Natural killer cell (primary cell): ENCODE results near the gene KRTAP4-8. TPM values are rescaled to one million over a fixed set of nuclear protein-coding genes. Genes with fewer than 3 reads are reported as not detected.
"Not testable (repeated sequence)": the region's sequence is repeated elsewhere in the genome, so short reads cannot be mapped to it uniquely, and the experiment has no call there.

Source experiments
- ATAC-seq, 3 donors: fragments of 150-1000 bp in 2 of 3; fragments of 200-7000 bp in 1 of 3; cut with Tn5 transposase; 1 replicate in 1 of 3; 2 replicates in 2 of 3; pipeline ENCODE4 v1.10.0; 2021; ENCODE audit warnings: mild to moderate bottlenecking in 2 of 3, moderate library complexity in 2 of 3
- DNase-seq, 2 donors: peaks; one replicate each; pipeline versions ENCODE4 v3.0.0 to v3.0.0-alpha.2; 2013 to 2021; ENCODE audit warnings: mixed read lengths in 1 of 2
- H3K27ac ChIP-seq: one replicate; pipeline ENCODE4 v1.5.1; 2013; ENCODE audit warnings: mild to moderate bottlenecking, low read length
- H3K27me3 ChIP-seq: one replicate; pipeline ENCODE4 v1.6.1; 2013; ENCODE audit warnings: low read length; ENCODE audit not compliant: control insufficient read depth, insufficient read depth
- H3K36me3 ChIP-seq: one replicate; pipeline ENCODE4 v1.6.1; 2013; ENCODE audit warnings: low read length; ENCODE audit not compliant: control insufficient read depth, insufficient read depth
- H3K4me1 ChIP-seq: one replicate; pipeline ENCODE4 v1.6.1; 2013; ENCODE audit warnings: low read length; ENCODE audit not compliant: control insufficient read depth, insufficient read depth
- H3K4me3 ChIP-seq: one replicate; pipeline ENCODE4 v1.5.1; 2013; ENCODE audit warnings: low read length
- H3K9me3 ChIP-seq: one replicate; pipeline ENCODE4 v1.6.1; 2013; ENCODE audit warnings: low read length; ENCODE audit not compliant: control insufficient read depth, insufficient read depth
- H3K27ac Mint-ChIP-seq, 2 donors: one replicate each; pipeline ENCODE4 v1.8.0; 2022; ENCODE audit warnings: mild to moderate bottlenecking in 2 of 2, mixed read lengths in 2 of 2, moderate library complexity in 1 of 2
- H3K27me3 Mint-ChIP-seq, 2 donors: one replicate each; pipeline ENCODE4 v1.8.0; 2022; ENCODE audit warnings: low read depth in 2 of 2, mixed read lengths in 2 of 2
- H3K36me3 Mint-ChIP-seq: one replicate; pipeline ENCODE4 v1.8.0; 2022; ENCODE audit warnings: mixed read lengths
- H3K4me1 Mint-ChIP-seq, 2 donors: one replicate each; pipeline ENCODE4 v1.8.0; 2022; ENCODE audit warnings: mixed read lengths in 2 of 2
- H3K4me3 Mint-ChIP-seq: one replicate; pipeline ENCODE4 v1.8.0; 2022; ENCODE audit warnings: mild to moderate bottlenecking, moderate library complexity, mixed read lengths
- H3K9me3 Mint-ChIP-seq, 2 donors: one replicate each; pipeline ENCODE4 v1.8.0; 2022; ENCODE audit warnings: mixed read lengths in 2 of 2
- CTCF ChIP-seq: fragments of 200-600 bp; IDR thresholded peaks from one replicate; pipeline ENCODE4 v1.8.0; 2022; ENCODE audit warnings: antibody characterized with exemption
- WGBS: methylation state at CpG from one replicate; pipeline ENCODE4 v1.1.7; 2013; ENCODE audit warnings: missing lambda C conversion rate; ENCODE audit not compliant: insufficient coverage; 5-methylcytosine and 5-hydroxymethylcytosine counted together
- intact Hi-C: fragments of 100-400 bp; cut with micrococcal nuclease; formaldehyde crosslinking; loops from one replicate; pipeline ENCODE4 v1.14.2; 2022
- total RNA-seq, 4 donors: library from RNA; stranded (reverse); fragments of 120-200 nt in 1 of 4; gene quantifications; one replicate each; pipeline versions ENCODE4 v1.2.3 to v1.2.4, GENCODE V29; 2013 to 2022

KRTAP4-8 gene
- total RNA-seq, 3 donors from 2014 or later (not counting 1 experiment from before 2014, with no cell fraction given) = not detected

GRCh38 chr17:41116297-41116696, 18.4 kb upstream of the KRTAP4-8 start:
- no peak overlapping the region for H3K4me3 ChIP-seq
- WGBS = 52% methylated on average over 5 of the region's 5 CpGs
- peaks cover 3% of the 10 kb centered on the region for H3K4me1 ChIP-seq
- DNase-seq (no peak), ATAC-seq (no peak)
- intact Hi-C loops = no loop called here
- no peaks in the 10 kb centered on the region for H3K36me3 ChIP-seq
- peaks cover 15 to 51% of the 10 kb centered on the region in 2 donors for H3K27me3 Mint-ChIP-seq
- TF ChIP-seq CTCF = no peak
- H3K36me3 Mint-ChIP-seq = no peaks in the 10 kb centered on the region
- no peak overlapping the region for H3K27ac ChIP-seq
- H3K27ac Mint-ChIP-seq = no peak overlapping the region
- H3K27me3 ChIP-seq = no peaks in the 10 kb centered on the region
- no peak overlapping the region for H3K4me3 Mint-ChIP-seq
- H3K4me1 Mint-ChIP-seq = peaks cover 9 to 11% of the 10 kb centered on the region in 2 donors
- H3K9me3 Mint-ChIP-seq = no peaks in the 10 kb centered on the region
- H3K9me3 ChIP-seq = no peaks in the 10 kb centered on the region

- Mint-ChIP-seq H3K27ac (no peak overlapping the region), H3K4me3 (no peak overlapping the region), H3K36me3 (no peaks in the 10 kb centered on the region), H3K4me1 (no peaks in the 10 kb centered on the region), H3K27me3 (peaks cover 10 to 45% of the 10 kb centered on the region in 2 donors), H3K9me3 (no peaks in the 10 kb centered on the region)
- no peaks in the 10 kb centered on the region for H3K27me3 ChIP-seq
- 40% methylated on average over 1 of the region's 2 CpGs for WGBS
- H3K4me1 ChIP-seq = no peaks in the 10 kb centered on the region
- no peaks in the 10 kb centered on the region for H3K36me3 ChIP-seq
- ATAC-seq (no peak), DNase-seq (no peak)
- H3K4me3 ChIP-seq = no peak overlapping the region
- H3K9me3 ChIP-seq = no peaks in the 10 kb centered on the region
- intact Hi-C loops = no loop called here
- H3K27ac ChIP-seq = no peak overlapping the region
- TF ChIP-seq CTCF = no peak
These were observed 13.4 kb upstream of the KRTAP4-8 start for GRCh38 chr17:41111151-41111885.

- WGBS = 40% methylated on average over 1 of the region's 1 CpG
- H3K27ac Mint-ChIP-seq, H3K27me3 ChIP-seq, H3K4me3 ChIP-seq, DNase-seq, H3K27ac ChIP-seq, H3K9me3 Mint-ChIP-seq, H3K4me1 Mint-ChIP-seq, H3K36me3 ChIP-seq, H3K4me1 ChIP-seq, H3K36me3 Mint-ChIP-seq, H3K9me3 ChIP-seq, H3K4me3 Mint-ChIP-seq, intact Hi-C loops, ATAC-seq: not testable (repeated sequence)
- H3K27me3 Mint-ChIP-seq = peaks cover 11 to 33% of the 10 kb centered on the region in 2 donors
These were observed 10.9 kb upstream of the KRTAP4-8 start for GRCh38 chr17:41108728-41109386.

- no peaks in the 10 kb centered on the region for H3K4me1 Mint-ChIP-seq
- H3K36me3 Mint-ChIP-seq = no peaks in the 10 kb centered on the region
- ATAC-seq (no peak), DNase-seq (no peak)
- no peaks in the 10 kb centered on the region for H3K4me1 ChIP-seq
- no peaks in the 10 kb centered on the region for H3K27me3 ChIP-seq
- no peaks in the 10 kb centered on the region for H3K9me3 Mint-ChIP-seq
- 82% methylated on average over 1 of the region's 1 CpG for WGBS
- peaks cover 11 to 42% of the 10 kb centered on the region in 2 donors for H3K27me3 Mint-ChIP-seq
- H3K4me3 ChIP-seq = no peak overlapping the region
- intact Hi-C loops = no loop called here
- TF ChIP-seq CTCF = no peak
- H3K36me3 ChIP-seq = no peaks in the 10 kb centered on the region
- H3K4me3 Mint-ChIP-seq = no peak overlapping the region
- H3K27ac Mint-ChIP-seq = no peak overlapping the region
- no peaks in the 10 kb centered on the region for H3K9me3 ChIP-seq
- no peak overlapping the region for H3K27ac ChIP-seq
These were observed 10.1 kb upstream of the KRTAP4-8 start for GRCh38 chr17:41107941-41108450.

- peaks cover 11 to 38% of the 10 kb centered on the region in 2 donors for H3K27me3 Mint-ChIP-seq
- intact Hi-C loops = not testable (repeated sequence)
These were observed 7.4 kb upstream of the KRTAP4-8 start, which contains the start of gene KRTAP4-9 for GRCh38 chr17:41105347-41105746. KRTAP4-9 (plus strand) TSS chr17:41105389; CDS start chr17:41105389, 0 bp downstream.

More at GRCh38 chr17:41105347-41105746, 7.4 kb upstream of the KRTAP4-8 start, which contains the start of gene KRTAP4-9:
- not testable (repeated sequence) for H3K9me3 ChIP-seq, DNase-seq, ATAC-seq, H3K36me3 ChIP-seq, H3K4me1 ChIP-seq, H3K4me3 ChIP-seq, H3K27ac Mint-ChIP-seq, H3K4me1 Mint-ChIP-seq, H3K27ac ChIP-seq, H3K9me3 Mint-ChIP-seq, H3K36me3 Mint-ChIP-seq, H3K4me3 Mint-ChIP-seq, H3K27me3 ChIP-seq
- 83% methylated on average over 10 of the region's 10 CpGs for WGBS
